ENCODE measurements around the gene TMEM145.

The TMEM145 gene

DNA sequence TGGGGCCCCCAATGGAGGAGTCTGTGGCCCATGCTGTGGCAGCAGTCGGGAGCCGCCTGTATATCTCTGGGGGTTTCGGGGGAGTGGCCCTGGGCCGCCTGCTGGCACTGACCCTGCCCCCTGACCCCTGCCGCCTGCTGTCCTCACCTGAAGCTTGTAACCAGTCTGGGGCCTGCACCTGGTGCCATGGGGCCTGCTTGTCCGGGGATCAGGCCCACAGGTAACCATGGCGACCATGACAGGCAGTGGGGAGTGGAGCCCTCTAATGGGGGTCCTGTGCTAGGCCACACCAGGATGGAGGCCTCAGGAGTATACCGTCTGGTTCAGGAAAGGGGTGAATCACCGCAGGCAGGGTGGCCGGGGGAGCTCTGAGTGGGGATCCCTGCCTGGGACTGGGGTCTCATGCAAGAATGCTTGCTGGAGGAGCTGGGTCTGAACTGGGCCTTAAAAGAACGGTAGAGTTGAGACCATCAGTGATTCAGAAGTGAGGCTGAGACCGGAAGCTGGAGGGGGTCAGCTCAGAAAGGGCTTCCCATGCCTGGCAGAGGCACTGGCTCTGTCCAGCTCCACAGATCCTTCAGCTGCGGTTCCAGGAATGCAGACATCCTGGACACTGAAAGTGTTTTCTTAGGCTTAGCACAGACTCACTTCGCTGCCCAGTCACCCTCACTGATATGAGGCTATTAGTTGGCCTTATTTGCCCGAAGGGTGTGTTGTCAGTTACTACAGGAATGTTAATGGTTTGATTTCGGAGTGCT lies 47.9 kb downstream of the TMEM145 start:
- no peak for FAIRE-seq
- no peak for DNase-seq (ENCODE audit: low spot score)

DNA sequence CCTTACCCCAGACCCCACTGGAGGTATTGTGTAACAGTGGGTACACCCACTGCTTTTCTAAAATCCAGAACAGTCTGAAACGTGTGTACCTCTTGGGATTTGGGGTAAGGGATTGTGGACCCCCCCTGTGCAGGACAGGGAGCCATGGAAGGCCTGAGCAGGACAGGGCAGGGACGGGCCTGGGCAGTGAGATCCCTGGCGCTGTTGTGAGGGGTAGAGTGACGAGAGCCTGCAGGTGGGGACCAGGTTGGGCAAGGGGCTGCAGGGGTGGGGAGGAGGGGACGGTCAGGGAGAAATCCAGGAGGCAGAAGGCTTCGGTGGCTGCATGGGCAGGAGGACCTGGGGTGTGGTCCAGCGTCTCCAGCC lies 48.4 kb downstream of the TMEM145 start:
- DNase-seq (ENCODE audit: low spot score) (no peak), FAIRE-seq (no peak)

DNA sequence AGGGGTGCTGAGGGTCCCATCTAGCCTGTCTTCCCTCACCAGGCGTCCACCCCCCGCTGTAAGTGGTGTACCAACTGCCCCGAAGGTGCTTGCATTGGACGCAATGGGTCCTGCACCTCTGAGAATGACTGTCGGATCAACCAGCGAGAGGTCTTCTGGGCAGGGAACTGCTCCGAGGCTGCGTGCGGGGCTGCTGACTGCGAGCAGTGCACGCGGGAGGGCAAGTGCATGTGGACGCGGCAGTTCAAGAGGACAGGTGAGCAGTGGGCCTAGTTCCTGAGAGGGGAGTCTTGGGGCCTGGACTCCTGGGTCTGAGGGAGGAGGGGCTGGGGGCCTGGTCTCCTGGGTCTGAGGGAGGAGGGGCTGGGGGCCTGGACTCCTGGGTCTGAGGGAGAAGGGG lies 49.2 kb downstream of the TMEM145 start:
- DNase-seq (ENCODE audit: low spot score) (no peak), FAIRE-seq (peak; percentile 46)

DNA sequence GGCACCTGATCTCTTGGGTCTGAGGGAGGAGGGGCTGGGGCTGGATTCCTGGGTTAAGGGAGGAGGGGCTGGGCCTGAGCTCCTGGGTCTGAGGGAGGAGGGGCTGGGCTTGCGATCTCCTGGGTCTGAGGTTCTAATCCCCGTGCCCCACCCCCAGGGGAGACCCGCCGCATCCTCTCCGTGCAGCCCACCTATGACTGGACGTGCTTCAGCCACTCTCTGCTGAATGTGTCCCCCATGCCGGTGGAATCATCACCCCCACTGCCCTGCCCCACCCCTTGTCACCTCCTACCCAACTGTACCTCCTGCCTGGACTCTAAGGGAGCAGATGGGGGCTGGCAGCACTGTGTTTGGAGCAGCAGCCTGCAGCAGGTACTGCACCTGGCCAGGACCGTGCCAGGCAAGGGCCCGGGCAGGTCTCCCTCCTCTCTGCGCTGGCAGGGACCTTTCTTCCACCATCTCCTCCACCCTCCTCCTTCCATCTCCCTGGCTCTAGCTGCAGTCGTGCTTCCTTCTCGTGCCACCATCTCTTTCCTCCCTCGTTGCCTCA lies 49.9 kb downstream of the TMEM145 start:
- FAIRE-seq (no peak), DNase-seq (ENCODE audit: low spot score) (no peak)

DNA sequence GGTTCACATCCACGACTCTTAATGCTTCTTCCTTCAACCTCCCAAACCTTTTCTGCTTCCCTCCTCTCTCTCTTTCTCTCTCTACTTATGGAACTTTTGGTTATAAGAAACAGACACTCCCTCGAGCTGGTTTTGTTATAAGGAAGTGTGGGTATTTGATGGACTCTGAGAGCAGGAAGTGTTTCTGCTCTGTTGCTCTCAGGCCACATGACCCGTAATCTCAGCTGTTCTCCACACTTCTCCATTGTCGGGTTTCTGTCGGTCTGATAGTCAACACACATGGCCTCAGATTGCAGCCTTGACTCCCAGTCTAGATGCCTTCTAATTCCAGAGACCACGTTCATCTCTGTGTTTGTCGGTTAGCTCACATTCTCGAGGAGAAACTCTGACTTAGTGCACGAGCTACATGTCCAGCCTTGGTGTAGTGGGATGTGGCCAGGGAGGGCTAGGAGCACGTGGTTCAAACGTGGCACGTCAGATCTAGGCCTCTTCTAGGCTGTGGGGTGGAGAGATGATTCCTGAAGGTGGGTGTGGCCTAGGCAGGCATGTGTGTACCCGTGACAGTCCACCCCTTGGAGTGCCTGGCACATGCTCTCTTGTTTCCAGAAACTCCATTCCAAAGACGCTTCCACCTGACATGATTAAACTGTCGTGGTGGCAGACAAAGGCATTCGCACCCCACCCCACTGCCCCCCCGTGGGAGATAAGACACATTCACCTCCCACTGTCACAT lies 50.7 kb downstream of the TMEM145 start:
- DNase-seq (ENCODE audit: low spot score) (no peak), FAIRE-seq (no peak)

DNA sequence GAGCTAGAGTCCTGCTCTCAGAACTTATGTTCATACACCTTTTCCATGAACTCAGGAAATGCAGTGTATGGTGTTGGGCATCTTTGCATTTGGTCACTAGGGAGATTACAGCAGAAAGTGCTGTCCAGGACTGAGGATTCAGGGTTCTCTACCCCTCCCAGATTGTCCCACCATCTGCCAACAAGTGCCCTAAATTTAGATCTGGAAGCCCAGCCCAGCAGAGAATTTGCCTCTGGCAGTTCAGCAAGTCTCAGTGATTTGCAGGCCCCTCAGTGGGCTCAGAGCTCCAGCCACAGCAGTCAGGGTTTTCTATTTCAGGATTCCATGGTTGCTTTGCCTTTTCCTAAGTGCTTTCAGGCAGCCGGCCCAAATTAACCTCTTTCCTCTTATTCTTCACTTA lies 53.6 kb downstream of the TMEM145 start:
- no peak for FAIRE-seq

DNA sequence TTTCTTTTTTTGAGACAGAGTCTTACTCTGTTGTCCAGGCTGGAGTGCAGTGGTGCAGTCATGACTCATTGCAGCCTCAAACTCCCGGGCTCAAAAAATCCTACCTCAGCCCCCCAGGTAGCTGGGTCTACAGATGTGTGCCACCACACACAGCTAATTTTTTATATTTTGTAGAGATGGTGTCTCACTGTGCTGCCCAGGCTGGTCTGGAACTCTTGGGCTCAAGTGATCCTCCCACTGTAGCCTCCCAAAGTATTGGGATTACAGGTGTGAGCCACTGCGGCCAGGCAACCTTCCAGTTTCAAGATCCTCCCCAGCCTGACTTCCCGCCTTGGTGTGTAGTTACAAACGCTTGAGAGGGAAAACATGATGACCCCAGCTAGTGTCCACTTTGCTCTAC lies 54.8 kb downstream of the TMEM145 start:
- DNase-seq (ENCODE audit: low spot score): no peak
- no peak for FAIRE-seq

More for the DNA sequence above, 53.6 kb downstream of the TMEM145 start:
- DNase-seq (ENCODE audit: low spot score): no peak

DNA sequence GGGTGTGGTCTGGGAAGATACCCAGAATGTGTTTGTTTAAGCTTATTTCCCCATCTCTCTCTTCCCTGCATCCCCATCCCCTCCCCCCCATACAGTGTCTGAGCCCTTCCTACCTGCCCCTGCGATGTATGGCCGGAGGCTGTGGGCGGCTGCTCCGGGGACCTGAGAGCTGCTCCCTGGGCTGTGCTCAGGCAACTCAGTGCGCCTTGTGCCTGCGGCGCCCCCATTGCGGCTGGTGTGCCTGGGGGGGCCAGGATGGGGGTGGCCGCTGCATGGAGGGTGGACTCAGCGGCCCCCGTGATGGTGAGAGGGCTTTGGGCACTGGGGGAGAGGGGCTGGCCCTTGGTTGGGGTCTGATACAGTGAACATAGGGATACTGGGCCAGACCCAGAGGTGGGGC lies 55.3 kb downstream of the TMEM145 start:
- FAIRE-seq (no peak), DNase-seq (ENCODE audit: low spot score) (no peak)

DNA sequence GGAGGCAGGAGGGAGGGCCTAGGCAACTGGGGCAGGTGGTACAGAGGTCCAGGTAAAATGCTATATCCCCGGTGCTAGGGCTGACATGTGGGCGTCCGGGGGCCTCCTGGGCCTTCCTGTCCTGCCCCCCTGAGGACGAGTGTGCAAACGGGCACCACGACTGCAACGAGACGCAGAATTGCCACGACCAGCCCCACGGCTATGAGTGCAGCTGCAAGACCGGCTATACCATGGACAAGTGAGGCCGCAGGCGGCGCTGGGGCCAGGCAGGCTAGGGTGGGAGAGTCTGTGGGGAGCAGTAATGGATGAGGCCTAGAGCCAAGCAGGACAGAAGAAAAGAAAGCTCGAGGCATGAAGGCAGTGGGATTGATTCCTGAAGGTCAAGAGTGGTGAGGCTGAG lies 55.7 kb downstream of the TMEM145 start:
- DNase-seq (ENCODE audit: low spot score) (no peak), FAIRE-seq (peak; percentile 37)

DNA sequence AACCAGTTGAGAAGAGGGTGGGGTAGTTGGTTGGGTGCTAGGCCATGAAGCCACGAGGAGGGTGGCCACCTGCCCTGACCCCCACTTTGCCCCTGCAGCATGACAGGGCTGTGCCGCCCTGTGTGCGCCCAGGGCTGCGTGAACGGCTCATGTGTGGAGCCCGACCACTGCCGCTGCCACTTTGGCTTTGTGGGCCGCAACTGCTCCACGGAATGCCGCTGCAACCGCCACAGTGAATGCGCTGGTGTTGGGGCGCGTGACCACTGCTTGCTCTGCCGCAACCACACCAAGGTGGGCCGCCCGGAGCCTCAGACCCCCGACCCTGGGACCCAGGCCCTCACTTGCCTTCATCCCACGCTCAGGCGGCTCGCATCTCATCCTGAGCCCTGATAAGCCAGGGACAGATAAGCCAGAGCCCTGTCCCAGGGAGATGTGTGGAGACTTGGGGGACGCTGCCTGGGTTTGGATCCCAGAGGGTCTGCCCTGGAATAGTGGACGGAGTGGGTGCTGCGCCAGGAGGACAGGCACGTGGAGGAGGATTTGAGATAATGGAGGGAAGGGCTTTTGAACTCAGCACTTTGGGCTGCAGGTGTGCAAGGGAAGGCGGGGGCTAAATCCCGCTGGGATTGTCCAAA lies 56.4 kb downstream of the TMEM145 start:
- FAIRE-seq: peak; percentile 44

DNA sequence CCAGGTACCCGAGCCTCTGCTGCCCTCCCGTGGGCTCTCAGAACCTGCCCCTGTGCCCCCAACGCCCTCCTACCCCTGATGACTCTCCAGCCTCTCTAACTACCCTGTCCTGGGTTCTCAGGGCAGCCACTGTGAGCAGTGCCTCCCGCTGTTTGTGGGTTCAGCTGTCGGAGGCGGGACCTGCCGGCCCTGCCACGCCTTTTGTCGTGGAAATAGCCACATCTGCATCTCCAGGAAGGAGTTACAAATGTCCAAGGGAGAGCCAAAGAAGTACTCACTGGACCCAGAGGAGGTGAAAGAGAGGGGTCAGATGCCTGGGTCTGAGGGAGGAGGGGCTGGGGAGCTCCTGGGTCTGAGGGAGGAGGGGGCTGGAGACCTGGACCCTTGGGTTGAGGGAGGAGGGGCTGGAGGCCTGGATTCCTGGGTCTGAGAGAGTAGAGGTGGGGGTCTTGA lies 57.0 kb downstream of the TMEM145 start:
- no peak for DNase-seq (ENCODE audit: low spot score)
- no peak for FAIRE-seq

More for the DNA sequence above, 56.4 kb downstream of the TMEM145 start:
- no peak for DNase-seq (ENCODE audit: low spot score)

DNA sequence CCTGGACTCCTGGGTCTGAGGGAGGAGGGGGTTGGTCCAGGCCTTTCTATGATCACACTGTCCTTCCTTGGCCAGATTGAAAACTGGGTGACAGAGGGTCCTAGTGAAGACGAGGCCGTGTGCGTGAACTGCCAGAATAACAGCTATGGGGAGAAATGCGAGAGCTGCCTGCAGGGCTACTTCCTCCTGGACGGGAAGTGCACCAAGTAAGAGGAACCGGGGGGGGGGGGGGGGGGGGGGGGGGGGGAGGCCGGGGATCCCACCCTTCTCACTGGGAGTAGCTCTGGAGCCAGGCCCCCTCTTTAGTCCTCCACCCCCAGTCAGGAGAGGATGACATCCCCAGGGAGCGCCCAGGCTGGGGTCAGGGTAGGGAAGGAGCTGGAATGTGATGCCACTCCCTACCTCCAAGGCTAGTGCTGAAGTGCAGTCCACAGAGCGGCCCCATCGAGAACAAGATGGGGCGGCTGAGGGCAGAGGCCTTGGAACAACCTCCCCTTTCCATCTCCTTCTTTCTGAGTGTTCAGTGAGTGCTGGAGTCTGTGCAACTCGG lies 57.6 kb downstream of the TMEM145 start:
- DNase-seq (ENCODE audit: low spot score): no peak
- FAIRE-seq: no peak
